Uterus (tissue), 4 donors: ENCODE measurements around the gene SLC23A2. TPM values are rescaled to one million over a fixed set of nuclear protein-coding genes. Genes with fewer than 3 reads are reported as not detected.

ENCODE experiments used
- DNase-seq, 2 donors: peaks; one replicate each; pipeline ENCODE4 v3.0.0-alpha.2; 2019 to 2020
- H3K27ac ChIP-seq, 2 donors: fragments of 200-600 bp; sonication (generic); 1 replicate in 1 of 2; 2 replicates in 1 of 2; pipeline ENCODE4 v1.5.1; 2016 to 2018
- H3K27me3 ChIP-seq, 2 donors: fragments of 200-600 bp; sonication (generic); one replicate each; pipeline ENCODE4 v1.5.1; 2018 to 2019; ENCODE audit warnings: control low read depth in 1 of 2
- H3K36me3 ChIP-seq, 2 donors: fragments of 200-600 bp; sonication (generic); one replicate each; pipeline ENCODE4 v1.5.1; 2019; ENCODE audit warnings: control low read depth in 1 of 2
- H3K4me1 ChIP-seq, 2 donors: fragments of 200-600 bp; sonication (generic); one replicate each; pipeline ENCODE4 v1.5.1; 2018 to 2019; ENCODE audit warnings: control low read depth in 1 of 2
- H3K4me3 ChIP-seq, 2 donors: fragments of 200-600 bp; sonication (generic); 1 replicate in 1 of 2; 2 replicates in 1 of 2; pipeline ENCODE4 v1.5.1; 2018 to 2019; ENCODE audit warnings: mild to moderate bottlenecking in 1 of 2
- H3K9me3 ChIP-seq, 2 donors: fragments of 200-600 bp; sonication (generic); one replicate each; pipeline ENCODE4 v1.5.1; 2019; ENCODE audit warnings: control low read depth in 1 of 2
- CTCF ChIP-seq, 4 experiments: fragments of 200-600 bp in 2 of 4; fragments of 450-650 bp in 2 of 4; sonication (generic) in 2 of 4; IDR thresholded peaks; one replicate each; pipeline ENCODE4 v1.5.1; 2016 to 2019; ENCODE audit warnings: antibody characterized with exemption in 4 of 4, mild to moderate bottlenecking in 2 of 4, moderate library complexity in 1 of 4
- POLR2A ChIP-seq, 2 donors: fragments of 450-650 bp; IDR thresholded peaks; one replicate each; pipeline ENCODE4 v1.6.1; 2016; ENCODE audit warnings: antibody characterized with exemption in 2 of 2, mild to moderate bottlenecking in 1 of 2, moderate library complexity in 1 of 2
- intact Hi-C: fragments of 100-400 bp; cut with DNase I; formaldehyde crosslinking; loops from one replicate; pipeline ENCODE4 v1.15.1; 2023; ENCODE audit warnings: low total_unique reads
- total RNA-seq, 4 donors: library from RNA; depleted of rRNA in 3 of 4; stranded (reverse); fragments of >200 nt in 3 of 4; gene quantifications; one replicate each; pipeline versions ENCODE4 v1.1.0 to v1.2.4, GENCODE V29; 2014 to 2023
- donor health status: DM: yes; HTN: yes; CAD: no.

The SLC23A2 gene
- total RNA-seq, 4 donors from 2014 or later, result 6.2 to 41.4 (median 26.6) TPM

GRCh38 chr20:4936851-4937406, 64.4 kb downstream of the SLC23A2 start:
- no peak for DNase-seq
- Histone ChIP-seq H3K9me3 (no peaks in the 10 kb centered on the region), H3K4me1 (no peaks in the 10 kb centered on the region), H3K36me3 (no peaks in the 10 kb centered on the region), H3K27me3 (no peaks in the 10 kb centered on the region), H3K4me3 (no peak overlapping the region), H3K27ac (no peak overlapping the region)
- TF ChIP-seq CTCF (IDR thresholded peaks at IDR 0.05) (no peak), POLR2A (IDR thresholded peaks at IDR 0.05) (no peak)
- intact Hi-C loops, result no loop called here

- Histone ChIP-seq H3K36me3 (no peaks in the 10 kb centered on the region), H3K9me3 (no peaks in the 10 kb centered on the region)
- intact Hi-C loops, result no loop called here
Observed at GRCh38 chr20:4936392-4936850, 64.9 kb downstream of the SLC23A2 start.

GRCh38 chr20:4932061-4932460, 69.2 kb downstream of the SLC23A2 start:
- TF ChIP-seq CTCF (IDR thresholded peaks at IDR 0.05), result no peak
- TF ChIP-seq POLR2A (IDR thresholded peaks at IDR 0.05), result no peak
- H3K4me3 ChIP-seq, result no peak overlapping the region
- no peaks in the 10 kb centered on the region for H3K4me1 ChIP-seq
- no peak overlapping the region for H3K27ac ChIP-seq
- H3K9me3 ChIP-seq, result no peaks in the 10 kb centered on the region
- H3K27me3 ChIP-seq, result no peaks in the 10 kb centered on the region
- H3K36me3 ChIP-seq, result no peaks in the 10 kb centered on the region
- no peak for DNase-seq
- intact Hi-C loops, result no loop called here

More at GRCh38 chr20:4936392-4936850, 64.9 kb downstream of the SLC23A2 start:
- H3K4me1 ChIP-seq, result no peaks in the 10 kb centered on the region
- no peak overlapping the region for H3K4me3 ChIP-seq
- TF ChIP-seq CTCF (IDR thresholded peaks at IDR 0.05) (no peak), POLR2A (IDR thresholded peaks at IDR 0.05) (no peak)
- no peak overlapping the region for H3K27ac ChIP-seq
- no peak for DNase-seq
- no peaks in the 10 kb centered on the region for H3K27me3 ChIP-seq

- TF ChIP-seq CTCF (IDR thresholded peaks at IDR 0.05) (no peak), POLR2A (IDR thresholded peaks at IDR 0.05) (no peak)
- no peak for DNase-seq
- Histone ChIP-seq H3K9me3 (no peaks in the 10 kb centered on the region), H3K36me3 (no peaks in the 10 kb centered on the region), H3K27me3 (no peaks in the 10 kb centered on the region), H3K4me3 (no peak overlapping the region), H3K27ac (no peak overlapping the region), H3K4me1 (no peaks in the 10 kb centered on the region)
- intact Hi-C loops, result no loop called here
Observed at GRCh38 chr20:4929686-4930397, 71.5 kb downstream of the SLC23A2 start.

- H3K4me3 ChIP-seq, result no peak overlapping the region
- no peak for TF ChIP-seq CTCF (IDR thresholded peaks at IDR 0.05)
- TF ChIP-seq POLR2A (IDR thresholded peaks at IDR 0.05), result no peak
- H3K27ac ChIP-seq, result peak overlapping the region; percentile 37 to 69
Observed at GRCh38 chr20:4926531-4927156, 74.7 kb downstream of the SLC23A2 start.

More at GRCh38 chr20:4926531-4927156, 74.7 kb downstream of the SLC23A2 start:
- no peaks in the 10 kb centered on the region for H3K27me3 ChIP-seq
- DNase-seq, result no peak
- intact Hi-C loops, result no loop called here
- no peaks in the 10 kb centered on the region for H3K9me3 ChIP-seq
- H3K36me3 ChIP-seq, result no peaks in the 10 kb centered on the region
- no peaks in the 10 kb centered on the region for H3K4me1 ChIP-seq
